Transverse colon (tissue), 3 donors: ENCODE measurements around the gene SLC38A3.

Experiments
- CTCF ChIP-seq, 5 experiments: fragments of 200-600 bp in 3 of 5; fragments of 450-650 bp in 2 of 5; sonication (generic) in 3 of 5; IDR thresholded peaks; 1 replicate in 2 of 5; 2 replicates in 3 of 5; pipeline ENCODE4 v1.5.1; 2016 to 2017; ENCODE audit warnings: antibody characterized with exemption in 5 of 5, inconsistent platforms in 3 of 5, mild to moderate bottlenecking in 2 of 5, moderate library complexity in 1 of 5
- EP300 ChIP-seq: sonication (generic); formaldehyde crosslinking; IDR thresholded peaks from one replicate; pipeline ENCODE4 v1.6.1; 2017; ENCODE audit warnings: antibody characterized with exemption, low read depth
- POLR2A ChIP-seq: fragments of 450-650 bp; IDR thresholded peaks from one replicate; pipeline ENCODE4 v1.6.1; 2016; ENCODE audit warnings: antibody characterized with exemption, mild to moderate bottlenecking, moderate library complexity

DNA sequence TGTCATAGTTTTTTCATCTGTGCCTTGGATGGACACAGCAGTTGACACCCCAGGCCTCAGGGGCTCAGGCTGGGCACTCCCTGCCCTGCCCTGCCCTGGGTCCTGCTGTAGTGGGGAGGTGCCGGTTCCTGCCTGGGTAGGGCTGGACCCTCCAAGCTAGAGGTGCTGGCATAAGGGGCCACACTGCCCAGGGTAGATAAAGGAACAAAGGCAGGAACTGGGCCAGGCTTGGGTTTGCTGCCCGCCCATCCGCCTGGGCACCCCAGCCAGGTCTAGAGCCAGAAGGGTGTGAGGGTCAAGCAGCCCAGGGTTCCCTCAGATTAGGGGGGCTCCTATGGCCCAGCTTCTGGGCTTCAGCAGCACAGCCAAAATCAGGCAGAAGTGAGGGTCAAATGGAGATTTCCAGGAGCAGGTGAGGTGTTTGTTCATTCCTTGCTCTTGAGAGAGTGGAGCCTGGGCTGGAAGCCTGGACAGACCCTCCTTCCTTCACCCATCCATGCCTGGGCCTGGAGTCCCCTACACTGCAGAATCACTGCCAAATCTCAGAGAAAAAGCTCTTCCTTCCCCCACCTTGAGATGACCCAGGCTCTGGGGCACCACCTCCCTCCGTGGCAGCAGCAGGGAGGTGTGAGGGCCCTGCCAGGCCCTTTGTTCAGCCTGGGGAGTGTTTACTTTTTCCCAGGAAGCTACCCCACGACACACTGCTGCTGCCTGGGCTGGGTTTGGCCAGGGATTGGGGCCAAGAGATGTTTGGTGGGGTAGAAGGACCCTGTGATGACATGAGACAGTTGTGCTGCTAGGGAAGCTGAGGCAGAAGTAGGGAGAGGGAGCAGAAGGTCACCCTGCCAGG is 42.8 kb upstream of the SLC38A3 start:
- no peak for TF ChIP-seq CTCF (IDR thresholded peaks at IDR 0.05)
- no peak for TF ChIP-seq POLR2A
- TF ChIP-seq EP300, result no peak
